PC-9 (cell line): Measurements from ENCODE around the gene DNAJB1.
"Not testable (repeated sequence)": the region's sequence is repeated elsewhere in the genome, so short reads cannot be mapped to it uniquely, and the experiment has no call there.

ENCODE experiments used
- EZH2 ChIP-seq: fragments of 200-600 bp; sonication (generic); IDR thresholded peaks from 2 replicates; pipeline ENCODE4 v1.8.0; 2017; ENCODE audit warnings: antibody characterized with exemption, low read depth
- TF ChIP-seq, protein P1 (sequence below): fragments of 200-600 bp; sonication (generic); conservative IDR thresholded peaks from 2 replicates; pipeline ENCODE4 v1.6.1; 2017; ENCODE audit warnings: mixed run types, antibody characterized with exemption, mild to moderate bottlenecking, moderate library complexity

DNA sequence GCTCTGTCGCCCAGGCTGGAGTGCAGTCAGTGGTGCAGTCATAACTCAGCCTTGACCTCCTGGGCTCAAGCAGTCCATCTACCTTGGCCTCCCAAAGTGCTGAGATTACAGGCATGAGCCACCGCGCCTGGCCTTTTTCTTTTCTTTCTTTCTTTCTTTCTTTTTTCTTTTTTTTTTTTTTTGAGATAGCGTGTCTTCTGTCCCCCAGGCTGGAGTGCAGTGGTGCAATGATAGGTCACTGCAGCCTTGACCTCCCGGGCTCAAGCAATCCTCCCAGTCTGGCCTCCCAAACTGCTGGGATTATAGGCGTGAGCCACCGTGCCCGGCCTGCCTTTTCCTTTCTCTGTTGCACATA lies 33.8 kb upstream of the DNAJB1 start:
- TF ChIP-seq, protein P1, sequence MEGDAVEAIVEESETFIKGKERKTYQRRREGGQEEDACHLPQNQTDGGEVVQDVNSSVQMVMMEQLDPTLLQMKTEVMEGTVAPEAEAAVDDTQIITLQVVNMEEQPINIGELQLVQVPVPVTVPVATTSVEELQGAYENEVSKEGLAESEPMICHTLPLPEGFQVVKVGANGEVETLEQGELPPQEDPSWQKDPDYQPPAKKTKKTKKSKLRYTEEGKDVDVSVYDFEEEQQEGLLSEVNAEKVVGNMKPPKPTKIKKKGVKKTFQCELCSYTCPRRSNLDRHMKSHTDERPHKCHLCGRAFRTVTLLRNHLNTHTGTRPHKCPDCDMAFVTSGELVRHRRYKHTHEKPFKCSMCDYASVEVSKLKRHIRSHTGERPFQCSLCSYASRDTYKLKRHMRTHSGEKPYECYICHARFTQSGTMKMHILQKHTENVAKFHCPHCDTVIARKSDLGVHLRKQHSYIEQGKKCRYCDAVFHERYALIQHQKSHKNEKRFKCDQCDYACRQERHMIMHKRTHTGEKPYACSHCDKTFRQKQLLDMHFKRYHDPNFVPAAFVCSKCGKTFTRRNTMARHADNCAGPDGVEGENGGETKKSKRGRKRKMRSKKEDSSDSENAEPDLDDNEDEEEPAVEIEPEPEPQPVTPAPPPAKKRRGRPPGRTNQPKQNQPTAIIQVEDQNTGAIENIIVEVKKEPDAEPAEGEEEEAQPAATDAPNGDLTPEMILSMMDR: not testable (repeated sequence)
- not testable (repeated sequence) for TF ChIP-seq EZH2
